B cell (primary cell): Measurements from ENCODE around the gene SERPINF2. TPM values are rescaled to one million over a fixed set of nuclear protein-coding genes. Genes with fewer than 3 reads are reported as not detected.

ENCODE experiments used
- ATAC-seq: fragments of 200-7000 bp; cut with Tn5 transposase; one replicate; pipeline ENCODE4 v1.10.0; 2021; ENCODE audit warnings: low read depth, mild to moderate bottlenecking, moderate number of reproducible peaks, moderate library complexity
- CTCF ChIA-PET: fragments of 350-600 bp; sonication (Branson Sonifier 250); formaldehyde crosslinking; loops from one replicate; lab custom pipeline; 2021; ENCODE audit warnings: antibody characterized with exemption, inconsistent platforms; lab: Charles Lee
- POLR2A ChIA-PET: fragments of 350-600 bp; sonication (Branson Sonifier 250); formaldehyde crosslinking; loops from one replicate; lab custom pipeline; 2021; ENCODE audit warnings: antibody characterized with exemption; lab: Charles Lee
- DNase-seq: peaks from one replicate; pipeline ENCODE4 v3.0.0; 2013
- H2AFZ ChIP-seq: 2 replicates; pipeline ENCODE4 v1.6.1; 2012; ENCODE audit warnings: mild to moderate bottlenecking, low read depth, low read length; ENCODE audit not compliant: insufficient read depth, poor library complexity, severe bottlenecking
- H3K27ac ChIP-seq, 2 donors: 1 replicate in 1 of 2; 2 replicates in 1 of 2; pipeline ENCODE4 v1.5.1; 2012 to 2013; ENCODE audit warnings: low read length in 2 of 2, mild to moderate bottlenecking in 2 of 2, moderate library complexity in 1 of 2
- H3K27me3 ChIP-seq, 4 experiments: fragments of 200-600 bp in 1 of 4; sonication (generic) in 1 of 4; replicated peaks in 1 of 4; 1 replicate in 2 of 4; 2 replicates in 2 of 4; pipeline versions ENCODE4 v1.6.1 to v1.7.0; 2013 to 2016; ENCODE audit warnings: low read length in 3 of 4, mild to moderate bottlenecking in 2 of 4, mixed read lengths in 1 of 4, moderate library complexity in 1 of 4; ENCODE audit not compliant: insufficient read depth in 4 of 4, control insufficient read depth in 3 of 4; ENCODE audit errors: control extremely low read depth in 1 of 4
- H3K36me3 ChIP-seq, 2 experiments: replicated peaks in 1 of 2; 1 replicate in 1 of 2; 2 replicates in 1 of 2; pipeline versions ENCODE4 v1.6.1 to v1.7.1; 2013; ENCODE audit warnings: low read length in 1 of 2; ENCODE audit not compliant: insufficient read depth in 2 of 2, control insufficient read depth in 1 of 2; ENCODE audit errors: control extremely low read depth in 1 of 2, extremely low read depth in 1 of 2
- H3K4me1 ChIP-seq, 2 donors: fragments of 200-600 bp in 1 of 2; sonication (generic) in 1 of 2; 1 replicate in 1 of 2; 2 replicates in 1 of 2; pipeline versions ENCODE4 v1.5.1 to v1.6.1; 2013 to 2017; ENCODE audit warnings: low read length in 2 of 2; ENCODE audit not compliant: control insufficient read depth in 2 of 2, insufficient read depth in 2 of 2
- H3K4me2 ChIP-seq: replicated peaks from 2 replicates; pipeline ENCODE3; 2012; ENCODE audit warnings: mild to moderate bottlenecking, low read depth, low read length; ENCODE audit not compliant: poor library complexity, severe bottlenecking
- H3K4me3 ChIP-seq, 5 experiments: fragments of 200-600 bp in 1 of 5; sonication (generic) in 1 of 5; 1 replicate in 3 of 5; 2 replicates in 2 of 5; pipeline versions ENCODE4 v1.5.1 to v1.7.0; 2011 to 2016; ENCODE audit warnings: low read length in 4 of 5, mild to moderate bottlenecking in 4 of 5, low read depth in 2 of 5, control low read depth in 1 of 5, moderate library complexity in 1 of 5; ENCODE audit not compliant: insufficient read depth in 1 of 5; ENCODE audit errors: control extremely low read depth in 1 of 5, extremely low read depth in 1 of 5
- H3K79me2 ChIP-seq: fragments of 200-600 bp; sonication (generic); one replicate; pipeline ENCODE4 v1.6.0; 2016; ENCODE audit warnings: low read length; ENCODE audit not compliant: control insufficient read depth, insufficient read depth
- H3K9ac ChIP-seq: fragments of 200-600 bp; sonication (generic); 2 replicates; pipeline ENCODE4 v1.6.1; 2017; ENCODE audit warnings: mild to moderate bottlenecking, low read length, moderate library complexity
- H3K9me3 ChIP-seq, 3 donors: one replicate each; pipeline versions ENCODE4 v1.6.1 to v1.7.1; 2013; ENCODE audit warnings: low read length in 2 of 3; ENCODE audit not compliant: control insufficient read depth in 2 of 3, insufficient read depth in 1 of 3; ENCODE audit errors: control extremely low read depth in 1 of 3
- H4K20me1 ChIP-seq: 2 replicates; pipeline ENCODE4 v1.6.0; 2012; ENCODE audit warnings: mild to moderate bottlenecking, low read length; ENCODE audit not compliant: insufficient read depth, control insufficient read depth, poor library complexity, severe bottlenecking
- H3K27ac Mint-ChIP-seq: one replicate; pipeline ENCODE4 v1.8.0; 2021; ENCODE audit warnings: mixed read lengths
- H3K27me3 Mint-ChIP-seq: one replicate; pipeline ENCODE4 v1.8.0; 2021; ENCODE audit warnings: mixed read lengths
- H3K4me1 Mint-ChIP-seq: one replicate; pipeline ENCODE4 v1.8.0; 2021; ENCODE audit warnings: mixed read lengths
- H3K4me3 Mint-ChIP-seq: one replicate; pipeline ENCODE4 v1.8.0; 2021; ENCODE audit warnings: mixed read lengths
- H3K9me3 Mint-ChIP-seq: one replicate; pipeline ENCODE4 v1.8.0; 2022; ENCODE audit warnings: mixed read lengths; ENCODE audit not compliant: insufficient read depth
- EZH2 ChIP-seq: IDR thresholded peaks from 2 replicates; pipeline ENCODE4 v1.6.1; 2012; ENCODE audit warnings: borderline replicate concordance, low read depth, mild to moderate bottlenecking, moderate library complexity, low read length; ENCODE audit not compliant: insufficient read depth, poor library complexity, severe bottlenecking
- WGBS: methylation state at CpG from one replicate; pipeline ENCODE4 v1.1.5; 2013; ENCODE audit warnings: missing lambda C conversion rate; ENCODE audit not compliant: insufficient coverage; 5-methylcytosine and 5-hydroxymethylcytosine counted together
- intact Hi-C: fragments of 100-400 bp; cut with micrococcal nuclease; formaldehyde crosslinking; loops from one replicate; pipeline ENCODE4 v1.10.0; 2022
- polyA plus RNA-seq: library from polyadenylated mRNA; depleted of rRNA; stranded (reverse); fragments of >200 nt; gene quantifications from 2 replicates; pipeline ENCODE4 v1.2.3, GENCODE V29; 2012
- total RNA-seq, 2 donors: library from RNA; stranded (reverse); fragments of 120-200 nt in 1 of 2; gene quantifications; 1 replicate in 1 of 2; 2 replicates in 1 of 2; pipeline versions ENCODE4 v1.2.3 to v1.2.4, GENCODE V29; 2013 to 2022
- TF ChIP-seq, protein P1 (sequence below): fragments of 200-600 bp; IDR thresholded peaks from one replicate; pipeline ENCODE4 v1.8.0; 2022; ENCODE audit warnings: antibody characterized with exemption, mild to moderate bottlenecking

Gene SERPINF2
- total and polyA plus RNA-seq, 2 donors (not counting 1 experiment from before 2014, with no cell fraction given) = 0.97 to 3.9 TPM

DNA sequence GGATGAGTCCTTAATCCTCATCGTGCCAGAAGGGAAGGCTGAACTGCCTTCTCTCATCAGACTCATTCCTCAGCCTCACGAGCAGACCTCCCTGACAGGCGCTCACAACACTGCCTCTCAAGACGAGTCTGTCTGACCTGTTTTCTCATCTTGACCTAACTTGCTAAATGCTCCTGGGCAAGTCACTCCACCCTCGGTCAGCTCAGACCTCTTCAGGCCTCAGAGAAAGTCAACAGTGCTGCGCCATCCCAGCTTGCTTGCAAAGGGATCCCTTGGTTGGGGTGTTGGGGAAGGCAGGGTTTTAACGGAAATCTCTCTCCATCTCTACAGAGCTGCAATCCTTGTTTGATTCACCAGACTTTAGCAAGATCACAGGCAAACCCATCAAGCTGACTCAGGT, 34.2 kb downstream of the SERPINF2 start:
- Mint-ChIP-seq H3K27ac (peak overlapping the region; percentile 74), H3K4me1 (peaks cover 8% of the 10 kb centered on the region), H3K4me3 (no peak overlapping the region), H3K9me3 (no peaks in the 10 kb centered on the region), H3K27me3 (no peaks in the 10 kb centered on the region)
- 90% methylated on average over 5 of the region's 7 CpGs for WGBS
- Histone ChIP-seq H2AFZ (no peak overlapping the region), H3K27me3 (no peaks in the 10 kb centered on the region), H3K9ac (no peak overlapping the region), H3K4me3 (no peak overlapping the region), H3K4me1 (peaks cover 3 to 10% of the 10 kb centered on the region in 2 donors), H3K79me2 (no peaks in the 10 kb centered on the region), H4K20me1 (no peaks in the 10 kb centered on the region), H3K9me3 (no peaks in the 10 kb centered on the region), H3K4me2 (no peak overlapping the region), H3K36me3 (peaks cover 0 to 29% of the 10 kb centered on the region in 2 experiments), H3K27ac (no peak overlapping the region)
- ATAC-seq (no peak), DNase-seq (no peak)
- TF ChIP-seq EZH2 = no peak
- TF ChIP-seq, protein P1, sequence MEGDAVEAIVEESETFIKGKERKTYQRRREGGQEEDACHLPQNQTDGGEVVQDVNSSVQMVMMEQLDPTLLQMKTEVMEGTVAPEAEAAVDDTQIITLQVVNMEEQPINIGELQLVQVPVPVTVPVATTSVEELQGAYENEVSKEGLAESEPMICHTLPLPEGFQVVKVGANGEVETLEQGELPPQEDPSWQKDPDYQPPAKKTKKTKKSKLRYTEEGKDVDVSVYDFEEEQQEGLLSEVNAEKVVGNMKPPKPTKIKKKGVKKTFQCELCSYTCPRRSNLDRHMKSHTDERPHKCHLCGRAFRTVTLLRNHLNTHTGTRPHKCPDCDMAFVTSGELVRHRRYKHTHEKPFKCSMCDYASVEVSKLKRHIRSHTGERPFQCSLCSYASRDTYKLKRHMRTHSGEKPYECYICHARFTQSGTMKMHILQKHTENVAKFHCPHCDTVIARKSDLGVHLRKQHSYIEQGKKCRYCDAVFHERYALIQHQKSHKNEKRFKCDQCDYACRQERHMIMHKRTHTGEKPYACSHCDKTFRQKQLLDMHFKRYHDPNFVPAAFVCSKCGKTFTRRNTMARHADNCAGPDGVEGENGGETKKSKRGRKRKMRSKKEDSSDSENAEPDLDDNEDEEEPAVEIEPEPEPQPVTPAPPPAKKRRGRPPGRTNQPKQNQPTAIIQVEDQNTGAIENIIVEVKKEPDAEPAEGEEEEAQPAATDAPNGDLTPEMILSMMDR = no peak
- ChIA-PET CTCF (interaction anchor here (0.8 to 3.3 kb wide), 3 partner anchors 13 to 107 kb away, joined by 3 to 10 read pairs (median 3); no protein-coding TSS in a partner anchor), POLR2A (interaction anchor here (1.3 kb wide), 1 partner anchor 53 kb away, joined by 3 read pairs; no protein-coding TSS in a partner anchor)
- intact Hi-C loops = no loop called here

DNA sequence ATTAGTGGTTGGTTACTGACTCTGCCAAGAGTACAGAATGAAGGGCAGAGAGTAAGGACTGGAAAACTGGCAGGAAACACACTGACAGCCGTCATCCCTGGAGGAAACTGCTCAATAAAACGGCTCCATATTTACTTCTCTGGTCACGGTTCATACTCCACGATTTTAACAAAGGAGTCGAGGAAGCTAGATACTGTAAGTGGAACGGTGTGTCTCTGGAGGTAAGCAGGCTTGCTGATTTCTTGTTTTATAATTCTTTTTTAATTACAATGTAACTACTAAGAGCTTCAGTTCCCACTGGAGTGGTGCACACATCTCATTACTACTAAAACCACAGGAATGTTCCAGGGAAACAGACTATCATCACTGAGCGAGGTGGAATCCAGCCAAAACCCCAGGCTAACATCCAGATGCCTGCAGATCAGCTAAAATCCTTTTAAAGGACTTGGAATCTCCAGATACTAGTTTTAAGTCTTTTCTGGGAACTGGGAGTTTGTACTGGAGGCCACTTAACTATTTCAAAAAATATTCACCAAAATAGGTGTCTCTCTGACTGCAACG, 37.0 kb downstream of the SERPINF2 start:
- 100% methylated on average over 1 of the region's 8 CpGs for WGBS
- Mint-ChIP-seq H3K9me3 (no peaks in the 10 kb centered on the region), H3K27ac (no peak overlapping the region), H3K4me3 (no peak overlapping the region), H3K4me1 (peaks cover 28% of the 10 kb centered on the region), H3K27me3 (no peaks in the 10 kb centered on the region)
- intact Hi-C loops = no loop called here
- Histone ChIP-seq H4K20me1 (no peaks in the 10 kb centered on the region), H3K9ac (no peak overlapping the region), H3K4me2 (no peak overlapping the region), H3K27me3 (no peaks in the 10 kb centered on the region), H2AFZ (no peak overlapping the region), H3K9me3 (no peaks in the 10 kb centered on the region), H3K27ac (no peak overlapping the region), H3K4me3 (no peak overlapping the region), H3K4me1 (peaks cover 27 to 30% of the 10 kb centered on the region in 2 donors), H3K79me2 (no peaks in the 10 kb centered on the region), H3K36me3 (peaks cover 0 to 37% of the 10 kb centered on the region in 2 experiments)
- POLR2A ChIA-PET = interaction anchor here (0.6 to 0.7 kb wide), 2 partner anchors 12 to 764 kb away, joined by 4 read pairs; no protein-coding TSS in a partner anchor
- CTCF ChIA-PET = interaction anchor here (0.9 to 1.0 kb wide), 2 partner anchors 58 to 59 kb away, joined by 3 read pairs; no protein-coding TSS in a partner anchor
- DNase-seq (no peak), ATAC-seq (no peak)
- TF ChIP-seq EZH2 = no peak
- TF ChIP-seq, protein P1 = no peak
